HCT116 (cell line): Measurements from ENCODE around the gene MYCN. TPM values are rescaled to one million over a fixed set of nuclear protein-coding genes. Genes with fewer than 3 reads are reported as not detected.

Source experiments
- ATAC-seq: fragments of 200-7000 bp; cut with Tn5 transposase; 2 replicates; pipeline ENCODE4 v1.9.1; 2020; ENCODE audit warnings: mild to moderate bottlenecking, moderate library complexity
- BruUV-seq: library from RNA; stranded (reverse); fragments of 400-500 nt; replicated peaks from 2 replicates; lab custom pipeline; 2021; lab: Mats Ljungman, UMichigan
- CTCF ChIA-PET: fragments of 300-600 bp; sonication (Branson Sonifier 250); formaldehyde crosslinking; loops from one replicate; lab custom pipeline; 2021; ENCODE audit warnings: antibody characterized with exemption; lab: Charles Lee
- POLR2A ChIA-PET: fragments of 300-600, 350-600 bp; sonication (Branson Sonifier 250); formaldehyde crosslinking; loops from one replicate; lab custom pipeline; 2021; ENCODE audit warnings: antibody characterized with exemption; lab: Charles Lee
- RAD21 ChIA-PET, 2 experiments: fragments of 300-600 bp; sonication (Branson Sonifier 250); formaldehyde crosslinking; loops; one replicate each; lab custom pipeline; 2023; ENCODE audit warnings: low total read pairs in 2 of 2; ENCODE audit not compliant: uncharacterized antibody in 2 of 2, unreplicated experiment in 2 of 2, low non-redundant PET in 1 of 2; lab: Charles Lee
- DNase-seq: peaks from one replicate; pipeline ENCODE4 v3.0.0-alpha.2; 2010; ENCODE audit warnings: low read depth, low spot score
- H2AFZ ChIP-seq: fragments of 200-600 bp; shearing (Covaris generic), sonication (generic); 2 replicates; pipeline ENCODE4 v1.6.1; 2017; ENCODE audit warnings: low read depth, mixed run types, mixed read lengths, antibody characterized with exemption, low read length; ENCODE audit not compliant: poor library complexity, severe bottlenecking
- H3K27ac ChIP-seq: 2 replicates; pipeline ENCODE4 v1.5.1; 2012; ENCODE audit warnings: low read depth, low read length
- H3K27me3 ChIP-seq: fragments of 200-600 bp; sonication (generic); 2 replicates; pipeline ENCODE4 v1.6.1; 2016; ENCODE audit warnings: mixed run types, low read length, mixed read lengths; ENCODE audit not compliant: insufficient read depth
- H3K36me3 ChIP-seq, 2 experiments: fragments of 200-500 bp in 1 of 2; fragments of 200-600 bp in 1 of 2; sonication (Bioruptor generic) in 1 of 2; sonication (generic) in 1 of 2; 2 replicates each; pipeline versions ENCODE4 v1.5.1 to v1.6.1; 2014 to 2016; ENCODE audit warnings: low read length in 2 of 2, inconsistent platforms in 1 of 2, mixed read lengths in 1 of 2, mixed run types in 1 of 2; ENCODE audit not compliant: insufficient read depth in 2 of 2, control insufficient read depth in 1 of 2
- H3K4me1 ChIP-seq, 2 experiments: fragments of 200-600 bp in 1 of 2; sonication (generic) in 1 of 2; 2 replicates each; pipeline versions ENCODE4 v1.5.1 to v1.6.1; 2012 to 2017; ENCODE audit warnings: low read length in 2 of 2, inconsistent platforms in 1 of 2, mild to moderate bottlenecking in 1 of 2, mixed read lengths in 1 of 2, mixed run types in 1 of 2, moderate library complexity in 1 of 2; ENCODE audit not compliant: insufficient read depth in 2 of 2, control insufficient read depth in 1 of 2
- H3K4me2 ChIP-seq: fragments of 200-600 bp; sonication (generic); 2 replicates; pipeline ENCODE4 v1.6.1; 2017; ENCODE audit warnings: mixed run types, low read length, mixed read lengths
- H3K4me3 ChIP-seq, 2 experiments: fragments of 200-600 bp in 1 of 2; sonication (generic) in 1 of 2; replicated peaks in 1 of 2; 2 replicates each; pipeline ENCODE4 v1.5.1; 2011 to 2016; ENCODE audit warnings: low read length in 2 of 2, control low read depth in 1 of 2, low read depth in 1 of 2, mild to moderate bottlenecking in 1 of 2, mixed read lengths in 1 of 2, mixed run types in 1 of 2
- H3K79me2 ChIP-seq: fragments of 200-600 bp; sonication (generic); 2 replicates; pipeline ENCODE4 v1.6.1; 2017; ENCODE audit warnings: mild to moderate bottlenecking, mixed run types, low read length, moderate library complexity, mixed read lengths; ENCODE audit not compliant: insufficient read depth
- H3K9ac ChIP-seq: fragments of 200-600 bp; sonication (generic); 2 replicates; pipeline ENCODE4 v1.6.1; 2016; ENCODE audit warnings: low read length, mixed read lengths
- H3K9me2 ChIP-seq: fragments of 200-600 bp; sonication (generic), shearing (Covaris generic); 2 replicates; pipeline ENCODE4 v1.6.1; 2017; ENCODE audit warnings: mixed run types, mild to moderate bottlenecking, moderate library complexity; ENCODE audit not compliant: insufficient read depth
- H3K9me3 ChIP-seq, 2 experiments: fragments of 200-500 bp in 1 of 2; fragments of 200-600 bp in 1 of 2; sonication (Bioruptor generic) in 1 of 2; sonication (generic) in 1 of 2; 2 replicates each; pipeline ENCODE4 v1.6.1; 2014 to 2017; ENCODE audit warnings: low read length in 2 of 2, mixed read lengths in 2 of 2, inconsistent platforms in 1 of 2, low read depth in 1 of 2, mild to moderate bottlenecking in 1 of 2, mixed run types in 1 of 2, moderate library complexity in 1 of 2; ENCODE audit not compliant: control insufficient read depth in 1 of 2, insufficient read depth in 1 of 2
- H4K20me1 ChIP-seq: fragments of 200-600 bp; sonication (generic), shearing (Covaris generic); 2 replicates; pipeline ENCODE4 v1.6.1; 2017; ENCODE audit warnings: mixed run types, mild to moderate bottlenecking, moderate library complexity; ENCODE audit not compliant: insufficient read depth
- CEBPB ChIP-seq: IDR thresholded peaks from 2 replicates; pipeline ENCODE4 v1.6.1; 2012; ENCODE audit warnings: low read depth
- EGR1 ChIP-seq: IDR thresholded peaks from 2 replicates; pipeline ENCODE4 v1.6.1; 2012; ENCODE audit warnings: low read depth
- EZH2phosphoT487 ChIP-seq: fragments of 200-600 bp; IDR thresholded peaks from 2 replicates; pipeline ENCODE4 v1.6.1; 2018; ENCODE audit warnings: antibody characterized with exemption, borderline replicate concordance
- FOSL1 ChIP-seq: IDR thresholded peaks from 2 replicates; pipeline ENCODE4 v1.6.1; 2012; ENCODE audit warnings: low read depth
- RAD21 ChIP-seq: IDR thresholded peaks from 2 replicates; pipeline ENCODE4 v1.6.1; 2012; ENCODE audit warnings: low read depth, mild to moderate bottlenecking
- SIN3A ChIP-seq: IDR thresholded peaks from 2 replicates; pipeline ENCODE4 v1.6.1; 2012; ENCODE audit warnings: low read depth
- SRF ChIP-seq: IDR thresholded peaks from 2 replicates; pipeline ENCODE4 v1.6.1; 2012; ENCODE audit warnings: low read depth
- TCF7L2 ChIP-seq: IDR thresholded peaks from 2 replicates; pipeline ENCODE4 v1.7.0; 2011; ENCODE audit warnings: borderline replicate concordance, inconsistent platforms; ENCODE audit not compliant: insufficient read depth, insufficient read length; ENCODE audit errors: extremely low read depth
- ZFX ChIP-seq: fragments of 450-650 bp; IDR thresholded peaks from 2 replicates; pipeline ENCODE4 v1.6.1; 2017
- intact Hi-C: fragments of 100-400 bp; cut with micrococcal nuclease; formaldehyde crosslinking; loops from 2 replicates; pipeline ENCODE4 v1.10.0; 2022
- total RNA-seq: library from RNA; stranded (reverse); gene quantifications from one replicate; pipeline ENCODE4 v1.2.1, GENCODE V29; 2021; ENCODE audit not compliant: unreplicated experiment
- TF ChIP-seq, protein P1 (sequence below): IDR thresholded peaks from 2 replicates; pipeline ENCODE4 v1.6.1; 2011; ENCODE audit warnings: mild to moderate bottlenecking, low read length, moderate library complexity; ENCODE audit not compliant: insufficient replicate concordance; ENCODE audit errors: extremely low read depth

Gene MYCN
- total RNA-seq, 1 experiment from 2014 or later: not detected

DNA sequence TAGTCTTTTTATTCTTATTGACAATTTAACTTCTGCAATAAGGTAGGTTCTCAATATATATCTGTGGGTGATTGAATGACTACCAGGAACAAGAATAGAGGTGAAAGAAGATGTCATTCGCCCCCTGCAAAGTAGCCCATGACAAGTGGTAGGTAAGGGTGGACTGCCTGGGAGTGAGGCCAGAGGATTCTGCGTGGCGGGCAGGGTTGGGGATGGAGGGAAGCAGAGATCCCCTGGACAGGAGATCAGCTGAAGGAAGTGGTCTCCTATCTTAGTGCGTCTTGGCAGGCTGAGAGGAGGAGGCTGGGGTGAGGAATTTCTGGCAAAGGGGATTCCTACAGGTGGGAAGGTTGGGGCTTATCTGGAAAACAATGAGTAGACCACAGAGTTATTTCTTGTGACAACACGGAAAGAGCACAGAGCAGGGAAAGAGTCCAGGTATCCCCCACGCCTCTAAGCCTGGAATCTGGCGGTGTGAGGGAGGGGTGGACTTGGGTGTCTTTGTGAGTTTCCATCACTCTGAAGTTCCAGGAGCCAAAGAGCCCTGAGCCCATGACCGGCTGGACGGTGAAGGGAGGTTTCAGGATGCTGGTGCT is 21.5 kb upstream of the MYCN start:
- no peaks in the 10 kb centered on the region for H4K20me1 ChIP-seq
- H3K27me3 ChIP-seq: peaks cover 10% of the 10 kb centered on the region
- peaks cover 0 to 11% of the 10 kb centered on the region in 2 experiments; a peak in 1 of 4 replicates for H3K4me1 ChIP-seq
- H3K79me2 ChIP-seq: no peaks in the 10 kb centered on the region
- H3K9me2 ChIP-seq: no peaks in the 10 kb centered on the region
- TF ChIP-seq CEBPB: no peak
- TF ChIP-seq ZFX: no peak
- no peak for TF ChIP-seq EGR1
- no peak for TF ChIP-seq RAD21
- no peak for TF ChIP-seq EZH2phosphoT487
- TF ChIP-seq SIN3A: no peak
- TF ChIP-seq SRF: no peak
- TF ChIP-seq, protein P1, sequence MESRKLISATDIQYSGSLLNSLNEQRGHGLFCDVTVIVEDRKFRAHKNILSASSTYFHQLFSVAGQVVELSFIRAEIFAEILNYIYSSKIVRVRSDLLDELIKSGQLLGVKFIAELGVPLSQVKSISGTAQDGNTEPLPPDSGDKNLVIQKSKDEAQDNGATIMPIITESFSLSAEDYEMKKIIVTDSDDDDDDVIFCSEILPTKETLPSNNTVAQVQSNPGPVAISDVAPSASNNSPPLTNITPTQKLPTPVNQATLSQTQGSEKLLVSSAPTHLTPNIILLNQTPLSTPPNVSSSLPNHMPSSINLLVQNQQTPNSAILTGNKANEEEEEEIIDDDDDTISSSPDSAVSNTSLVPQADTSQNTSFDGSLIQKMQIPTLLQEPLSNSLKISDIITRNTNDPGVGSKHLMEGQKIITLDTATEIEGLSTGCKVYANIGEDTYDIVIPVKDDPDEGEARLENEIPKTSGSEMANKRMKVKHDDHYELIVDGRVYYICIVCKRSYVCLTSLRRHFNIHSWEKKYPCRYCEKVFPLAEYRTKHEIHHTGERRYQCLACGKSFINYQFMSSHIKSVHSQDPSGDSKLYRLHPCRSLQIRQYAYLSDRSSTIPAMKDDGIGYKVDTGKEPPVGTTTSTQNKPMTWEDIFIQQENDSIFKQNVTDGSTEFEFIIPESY: no peak
- TF ChIP-seq FOSL1: no peak
- no peak for TF ChIP-seq TCF7L2
- H2AFZ ChIP-seq: no peak overlapping the region
- H3K4me3 ChIP-seq: no peak overlapping the region
- H3K36me3 ChIP-seq: no peaks in the 10 kb centered on the region
- no peaks in the 10 kb centered on the region for H3K9me3 ChIP-seq
- intact Hi-C loops: no loop called here
- ATAC-seq: no peak
- H3K9ac ChIP-seq: no peak overlapping the region
- ChIA-PET RAD21 (no interaction called here), POLR2A (no interaction called here), CTCF (no interaction called here)
- no peak for DNase-seq
- no peak overlapping the region for H3K27ac ChIP-seq
- no peak overlapping the region for H3K4me2 ChIP-seq
- no TSS peak for BruUV-seq
